Esophagus (tissue), 2 donors: Measurements from ENCODE around the gene TCHP. TPM values are rescaled to one million over a fixed set of nuclear protein-coding genes. Genes with fewer than 3 reads are reported as not detected.

ENCODE experiments used
- H3K27ac ChIP-seq, 2 donors: one replicate each; pipeline ENCODE4 v1.5.1; 2013; ENCODE audit warnings: low read depth in 2 of 2, mild to moderate bottlenecking in 2 of 2, inconsistent platforms in 1 of 2, low read length in 1 of 2, moderate library complexity in 1 of 2
- H3K27me3 ChIP-seq, 2 donors: one replicate each; pipeline ENCODE4 v1.6.1; 2013; ENCODE audit warnings: low read length in 2 of 2, control low read depth in 1 of 2, mild to moderate bottlenecking in 1 of 2; ENCODE audit not compliant: insufficient read depth in 2 of 2, control insufficient read depth in 1 of 2
- H3K36me3 ChIP-seq, 2 donors: one replicate each; pipeline ENCODE4 v1.6.1; 2013; ENCODE audit warnings: low read length in 1 of 2; ENCODE audit not compliant: control insufficient read depth in 2 of 2, insufficient read depth in 2 of 2
- H3K4me1 ChIP-seq, 2 donors: one replicate each; pipeline ENCODE4 v1.6.1; 2013; ENCODE audit warnings: low read length in 1 of 2; ENCODE audit not compliant: control insufficient read depth in 2 of 2, insufficient read depth in 2 of 2
- H3K4me3 ChIP-seq, 2 donors: one replicate each; pipeline ENCODE4 v1.5.1; 2013; ENCODE audit warnings: low read length in 2 of 2, mild to moderate bottlenecking in 2 of 2, low read depth in 1 of 2, moderate library complexity in 1 of 2
- H3K9me3 ChIP-seq, 2 donors: one replicate each; pipeline ENCODE4 v1.6.1; 2013; ENCODE audit warnings: mild to moderate bottlenecking in 2 of 2, low read depth in 1 of 2, low read length in 1 of 2, moderate library complexity in 1 of 2; ENCODE audit not compliant: control insufficient read depth in 2 of 2, insufficient read depth in 1 of 2
- WGBS, 2 donors: extraction: QIAGEN DNeasy Blood & Tissue Kit; methylation state at CpG; one replicate each; pipeline ENCODE4 v1.1.7; 2013; 5-methylcytosine and 5-hydroxymethylcytosine counted together
- polyA plus RNA-seq, 2 donors: library from polyadenylated mRNA; stranded (reverse); fragments of 200-250 nt; gene quantifications; one replicate each; pipeline ENCODE4 v1.2.3, GENCODE V29; 2013
- donor health status: healthy with polysubstance abuse.
- donor health status: Bipolar disorder and iron deficiency.

TCHP gene
- polyA plus RNA-seq, 2 donors, result 14.1 to 17.4 TPM

DNA sequence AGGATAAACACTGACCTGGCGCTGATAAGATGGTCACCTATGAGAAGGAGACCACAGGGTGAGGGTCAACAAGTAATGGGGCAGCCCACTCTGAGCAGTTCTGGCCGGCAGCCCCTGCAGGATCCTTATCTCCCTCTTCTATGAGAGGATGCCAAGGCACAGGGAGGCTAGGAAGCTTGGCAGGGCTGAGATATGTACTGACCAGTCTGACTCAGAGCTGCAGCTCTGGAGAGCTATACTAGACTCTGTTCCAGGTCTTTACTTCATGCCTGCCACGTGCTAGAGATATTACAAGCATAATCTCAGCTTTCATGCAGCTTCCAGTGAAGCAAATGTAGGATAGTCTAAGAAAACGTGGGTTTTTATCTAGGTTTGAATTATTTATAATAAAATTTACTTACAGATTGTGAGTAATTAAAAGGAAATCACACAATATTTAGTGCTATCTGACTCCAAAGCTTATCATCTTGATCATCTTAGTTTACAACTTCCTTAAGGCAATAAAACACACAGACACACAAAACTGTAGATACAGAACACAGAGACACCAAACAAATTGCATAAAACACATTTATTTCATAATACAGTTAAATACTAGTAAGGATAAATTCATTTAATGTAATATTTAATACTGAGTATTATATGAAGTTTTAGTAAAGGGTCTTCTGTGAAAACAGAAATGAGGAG lies 63.8 kb downstream of the TCHP start:
- Histone ChIP-seq H3K4me1 (no peaks in the 10 kb centered on the region), H3K4me3 (no peak overlapping the region), H3K27ac (no peak overlapping the region), H3K36me3 (peaks cover 6 to 13% of the 10 kb centered on the region in 2 donors), H3K27me3 (no peaks in the 10 kb centered on the region), H3K9me3 (no peaks in the 10 kb centered on the region)
- 58 to 68% methylated on average over 4 of the region's 4 CpGs for WGBS, 2 donors

DNA sequence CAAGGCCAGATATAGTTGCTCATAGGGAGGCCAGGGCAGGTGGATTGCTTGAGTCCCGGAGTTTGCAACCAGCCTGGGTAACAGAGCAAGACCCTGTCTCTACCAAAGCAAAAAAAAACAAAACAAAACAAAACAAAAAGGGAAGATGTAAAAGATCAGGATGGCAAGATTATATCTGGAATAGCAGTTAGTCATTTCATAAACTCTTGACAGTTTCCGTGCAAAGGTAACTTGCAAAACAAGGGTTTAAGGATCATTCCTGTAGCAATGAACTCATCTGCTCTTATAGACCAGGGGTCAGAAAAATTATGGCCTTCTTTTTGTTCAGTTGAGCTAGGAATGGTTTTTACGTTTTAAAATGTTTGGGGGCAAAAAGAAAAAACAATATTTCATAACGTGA lies 66.5 kb downstream of the TCHP start:
- peaks cover 6 to 15% of the 10 kb centered on the region in 2 donors for H3K36me3 ChIP-seq
- H3K9me3 ChIP-seq, result no peaks in the 10 kb centered on the region
- H3K27ac ChIP-seq, result no peak overlapping the region
- WGBS, 2 donors, result 90% methylated on average over 4 of the region's 4 CpGs
- no peaks in the 10 kb centered on the region for H3K4me1 ChIP-seq
- no peaks in the 10 kb centered on the region for H3K27me3 ChIP-seq
- no peak overlapping the region for H3K4me3 ChIP-seq

DNA sequence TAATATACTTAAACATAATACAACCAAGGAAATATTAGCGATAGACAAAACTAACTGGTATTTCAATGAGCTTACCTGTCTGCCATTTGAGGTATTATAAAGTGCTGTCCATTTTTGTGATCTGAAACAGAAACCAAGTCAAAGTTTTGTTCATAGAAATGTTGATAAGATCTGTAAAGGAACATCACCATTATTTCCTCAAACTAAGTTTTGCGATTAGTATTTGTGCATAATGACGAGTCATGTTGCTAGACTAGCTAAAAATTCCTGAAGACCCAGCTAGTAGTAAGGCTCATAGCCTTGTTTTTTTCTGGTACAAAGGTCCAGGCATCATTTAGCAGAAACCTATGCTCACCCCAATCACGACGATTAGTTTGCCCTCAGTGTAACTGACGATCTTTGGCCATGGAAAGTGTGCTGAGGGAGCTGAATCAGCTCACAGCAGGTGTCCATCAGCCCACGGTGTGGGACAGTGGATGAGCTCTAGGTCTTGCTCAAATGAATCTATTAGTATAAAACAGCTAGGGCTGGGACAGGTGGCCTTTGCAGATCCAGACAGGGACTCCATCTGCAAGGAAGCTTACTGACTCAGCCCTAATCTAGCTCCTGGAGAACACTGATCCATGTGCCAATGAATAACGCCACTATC lies 67.4 kb downstream of the TCHP start:
- Histone ChIP-seq H3K27me3 (no peaks in the 10 kb centered on the region), H3K36me3 (peaks cover 3 to 15% of the 10 kb centered on the region in 2 donors), H3K27ac (no peak overlapping the region), H3K9me3 (no peaks in the 10 kb centered on the region), H3K4me3 (no peak overlapping the region), H3K4me1 (no peaks in the 10 kb centered on the region)
- WGBS, 2 donors, result 70 to 75% methylated on average over 8 of the region's 8 CpGs

Other genes starting within 250 kb of the TCHP start
- gene FAM222A, start 186.4 kb upstream of the TCHP start, polyA plus RNA-seq, result 1 to 10 TPM; 3.2 to 3.9 TPM
- gene TRPV4, start 66.9 kb upstream of the TCHP start, polyA plus RNA-seq, result 10 to 100 TPM in 1 of 2 donors, 1 to 10 TPM in 1; 6.7 to 10.7 TPM
- gene GLTP, start 19.7 kb upstream of the TCHP start, polyA plus RNA-seq, result 100 to 1,000 TPM; 270 to 383 TPM
- 10 to 100 TPM in 1 of 2 donors, 1 to 10 TPM in 1; 7.4 to 10.6 TPM for gene GIT2, start 96.1 kb downstream of the TCHP start, polyA plus RNA-seq
- gene ANKRD13A, start 99.2 kb downstream of the TCHP start, polyA plus RNA-seq, result 10 to 100 TPM; 20.0 to 25.4 TPM
- gene C12orf76, start 148.2 kb downstream of the TCHP start, polyA plus RNA-seq, result 1 to 10 TPM; 4.1 to 4.9 TPM
- 1 to 10 TPM; 1.9 to 3.5 TPM for gene IFT81, start 224.1 kb downstream of the TCHP start, polyA plus RNA-seq